GM19397 (cell line): ENCODE results near the gene GIMAP7.
"Not testable (repeated sequence)": the region's sequence is repeated elsewhere in the genome, so short reads cannot be mapped to it uniquely, and the experiment has no call there.

Source experiments
- ATAC-seq: cut with Tn5 transposase; IDR thresholded peaks from one replicate; pipeline ENCODE4 v1.9.1; 2021; ENCODE audit warnings: mild to moderate bottlenecking, moderate library complexity; ENCODE audit not compliant: unreplicated experiment

The GIMAP7 gene

DNA sequence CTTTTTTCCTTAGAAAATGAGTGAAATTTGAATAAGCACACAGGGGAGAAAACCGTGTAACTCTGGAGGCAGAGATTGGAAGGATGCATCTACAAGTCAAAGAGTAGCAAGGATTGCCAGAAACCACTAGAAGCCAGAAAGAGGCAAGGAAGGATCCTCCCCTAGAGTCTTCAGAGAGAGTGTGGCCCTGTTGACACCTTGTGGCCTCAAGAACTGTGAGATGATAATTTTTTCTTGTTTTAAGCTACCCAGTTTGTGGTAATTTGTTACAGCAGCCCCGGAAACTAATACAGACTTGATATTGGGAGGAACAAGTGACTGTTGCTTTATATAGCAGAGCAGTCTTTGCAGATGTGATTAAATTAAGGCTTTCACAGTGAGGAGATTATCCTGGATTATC lies 3.6 kb upstream of the GIMAP7 start:
- no peak for ATAC-seq

DNA sequence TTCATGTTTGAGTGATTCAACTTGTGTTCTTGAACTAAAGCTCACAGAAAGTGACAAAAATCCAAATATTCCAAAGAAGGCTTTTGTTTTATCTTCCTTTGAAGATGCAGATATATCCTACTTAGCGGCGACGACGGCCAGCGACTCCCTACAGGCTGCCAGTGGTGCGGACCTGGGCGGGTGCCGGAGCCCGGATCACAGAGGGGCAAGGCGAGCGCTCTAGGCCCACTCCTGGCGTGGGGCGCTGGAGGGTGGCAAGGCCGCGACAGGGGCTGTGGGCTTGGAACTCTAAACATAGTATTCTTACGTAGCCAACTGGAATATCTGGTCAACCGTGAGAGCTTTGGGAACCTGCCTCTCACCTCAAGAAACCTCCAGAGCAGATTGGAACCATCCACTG lies 914 bp upstream of the GIMAP7 start:
- ATAC-seq = no peak

DNA sequence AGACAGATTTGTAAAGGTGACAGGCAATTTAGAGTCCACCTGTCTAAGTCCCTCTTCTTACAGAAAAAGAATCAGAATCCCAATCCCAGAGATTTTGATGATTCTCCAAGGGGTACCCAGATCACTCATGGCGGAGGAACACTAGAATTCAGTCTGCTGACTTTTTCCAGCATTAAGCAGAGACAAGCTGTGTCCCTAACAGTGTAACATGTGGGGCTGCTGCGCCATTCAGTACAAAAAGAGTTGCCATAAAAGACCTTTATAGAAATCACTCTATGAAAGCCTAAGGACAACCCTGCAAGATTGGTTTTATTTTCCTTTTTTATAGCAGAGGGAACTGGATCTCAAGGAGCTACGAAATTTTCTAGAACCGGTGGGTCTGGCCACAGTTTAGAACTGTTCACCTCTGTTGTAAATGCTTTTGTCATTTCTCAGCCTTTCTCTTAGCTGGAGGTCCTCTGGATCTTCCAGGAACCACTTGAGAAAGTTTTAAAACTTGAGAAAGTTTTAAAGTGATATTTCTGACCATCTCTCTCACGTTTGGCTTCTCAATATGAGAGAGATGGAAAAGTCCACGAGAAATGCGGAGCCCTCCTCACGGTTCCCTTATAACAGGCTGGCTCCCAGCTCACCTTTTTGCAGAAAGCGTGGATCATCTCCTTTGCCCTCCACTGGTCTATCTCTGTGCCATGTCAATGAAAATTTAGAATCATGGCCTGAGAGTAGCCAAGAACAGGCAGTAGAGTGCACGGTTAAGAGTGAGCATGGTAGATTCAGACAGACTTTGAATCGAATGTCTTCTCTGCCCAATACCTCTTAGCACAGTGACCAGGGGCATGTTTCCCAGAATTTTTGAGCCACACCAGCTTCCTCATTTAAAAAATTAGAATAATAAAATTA lies 826 bp downstream of the GIMAP7 start:
- no peak for ATAC-seq

DNA sequence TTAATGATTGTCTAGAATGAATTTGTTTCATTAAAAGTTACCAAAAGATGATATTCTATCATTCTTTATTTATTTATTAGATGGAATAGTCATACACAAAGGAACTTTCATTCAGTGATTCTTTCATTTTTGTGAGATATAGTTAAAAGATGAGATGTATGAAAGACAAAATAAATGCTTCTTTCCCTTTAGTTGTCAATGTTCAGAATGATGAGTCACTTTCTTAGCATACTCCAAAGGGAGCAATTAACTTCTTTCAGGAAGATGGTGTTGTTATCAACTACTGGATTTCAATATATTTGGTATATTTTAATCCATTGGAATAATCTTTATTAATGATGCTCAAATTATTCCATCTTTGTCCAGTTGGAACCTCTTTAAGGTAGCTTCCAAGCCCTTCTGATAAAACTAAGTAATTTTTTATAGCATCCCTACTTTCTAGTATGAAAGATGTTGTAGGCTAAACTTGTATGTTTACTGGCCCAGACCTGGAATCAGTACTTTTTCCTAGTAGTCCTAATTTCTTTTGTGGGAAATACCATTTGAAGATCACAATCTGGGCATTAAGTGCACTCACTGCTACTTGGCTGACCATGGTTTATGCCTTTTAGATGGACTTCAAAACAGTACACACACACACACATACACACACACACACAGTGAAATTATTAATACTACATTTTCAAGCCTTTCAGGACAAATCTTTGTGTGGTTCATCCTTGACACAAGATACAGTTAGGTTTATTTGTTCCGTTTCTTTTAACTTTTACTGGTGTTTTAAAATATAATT lies 2.5 kb downstream of the GIMAP7 start:
- no peak for ATAC-seq

DNA sequence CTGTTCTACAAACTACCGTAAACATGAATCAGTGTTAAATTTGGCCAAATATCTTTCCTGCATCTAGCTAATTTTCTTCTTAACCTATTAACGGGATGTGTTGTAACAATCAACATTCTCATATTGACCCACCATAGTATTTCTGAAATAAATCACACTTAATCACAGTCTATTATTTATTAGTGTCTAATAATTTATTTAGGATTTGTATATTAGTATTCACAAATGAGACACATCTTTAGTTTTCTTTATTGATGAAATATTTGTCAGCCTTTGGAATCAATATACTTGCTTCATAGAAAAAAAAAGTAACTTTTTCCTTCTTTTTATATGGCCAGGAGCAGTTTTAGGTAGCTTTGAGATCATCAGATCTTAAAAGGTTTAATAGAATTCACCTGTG lies 4.6 kb downstream of the GIMAP7 start:
- ATAC-seq = no peak

DNA sequence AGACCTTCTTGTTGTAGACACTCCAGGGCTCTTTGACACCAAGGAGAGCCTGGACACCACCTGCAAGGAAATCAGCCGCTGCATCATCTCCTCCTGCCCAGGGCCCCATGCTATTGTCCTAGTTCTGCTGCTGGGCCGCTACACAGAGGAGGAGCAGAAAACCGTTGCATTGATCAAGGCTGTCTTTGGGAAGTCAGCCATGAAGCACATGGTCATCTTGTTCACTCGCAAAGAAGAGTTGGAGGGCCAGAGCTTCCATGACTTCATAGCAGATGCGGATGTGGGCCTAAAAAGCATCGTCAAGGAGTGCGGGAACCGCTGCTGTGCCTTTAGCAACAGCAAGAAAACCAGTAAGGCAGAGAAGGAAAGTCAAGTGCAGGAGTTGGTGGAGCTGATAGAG lies 5.5 kb downstream of the GIMAP7 start:
- no peak for ATAC-seq

DNA sequence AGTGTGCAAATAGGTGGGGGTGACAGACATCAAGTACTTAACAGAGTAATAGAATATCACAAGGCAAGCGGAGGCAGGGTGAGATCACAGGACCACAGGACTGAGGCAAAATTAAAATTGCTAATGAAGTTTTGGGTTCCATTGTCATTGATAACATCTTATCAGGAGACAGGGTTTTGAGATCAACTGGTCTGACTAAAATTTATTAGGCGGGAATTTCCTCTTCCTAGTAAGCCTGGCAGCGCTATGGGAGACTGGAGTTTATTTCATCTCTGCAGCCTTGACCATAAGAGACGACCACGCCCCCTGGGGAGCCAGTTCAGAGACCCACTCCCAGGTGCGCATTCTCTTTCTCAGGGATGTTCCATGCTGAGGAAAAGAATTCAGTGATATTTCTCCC lies 8.3 kb downstream of the GIMAP7 start:
- ATAC-seq = not testable (repeated sequence)

DNA sequence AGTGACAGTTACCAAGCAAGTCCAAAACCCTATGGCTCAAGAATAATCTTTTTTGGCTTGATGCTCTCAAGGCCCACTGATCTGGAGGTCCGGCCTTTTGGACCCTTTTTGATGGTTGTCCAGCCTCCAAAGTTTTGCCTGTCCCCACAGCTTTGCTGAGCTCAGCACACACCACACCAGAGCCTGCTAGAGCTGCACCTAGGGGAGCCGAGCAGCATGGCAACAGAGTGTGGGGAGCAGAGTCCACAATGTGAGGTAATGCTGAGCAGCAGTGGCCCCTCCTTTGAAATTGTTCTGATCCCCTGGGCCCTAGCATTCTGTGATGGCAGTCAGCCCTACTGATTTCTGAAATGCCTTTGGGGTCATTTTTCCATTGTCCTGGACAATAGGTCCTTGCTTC lies 9.3 kb downstream of the GIMAP7 start:
- no peak for ATAC-seq

DNA sequence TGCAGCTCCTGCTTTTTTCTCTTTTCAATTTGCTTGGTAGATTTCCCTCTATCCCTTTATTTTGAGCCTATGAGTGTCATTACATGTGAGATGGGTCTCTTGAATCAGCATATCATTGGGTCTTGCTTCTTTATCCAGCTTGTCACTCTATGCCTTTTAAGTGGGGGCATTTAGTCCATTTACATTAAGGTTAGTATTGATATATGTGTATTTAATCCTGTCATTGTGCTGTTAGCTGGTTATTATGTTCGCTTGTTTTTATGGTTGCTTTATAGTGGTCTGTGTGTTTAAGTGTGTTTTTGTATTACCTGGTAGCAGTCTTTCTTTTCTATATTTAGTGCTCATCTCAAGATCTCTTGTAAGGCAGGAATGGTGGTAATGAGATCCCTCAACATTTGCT lies 17.0 kb downstream of the GIMAP7 start:
- no peak for ATAC-seq

DNA sequence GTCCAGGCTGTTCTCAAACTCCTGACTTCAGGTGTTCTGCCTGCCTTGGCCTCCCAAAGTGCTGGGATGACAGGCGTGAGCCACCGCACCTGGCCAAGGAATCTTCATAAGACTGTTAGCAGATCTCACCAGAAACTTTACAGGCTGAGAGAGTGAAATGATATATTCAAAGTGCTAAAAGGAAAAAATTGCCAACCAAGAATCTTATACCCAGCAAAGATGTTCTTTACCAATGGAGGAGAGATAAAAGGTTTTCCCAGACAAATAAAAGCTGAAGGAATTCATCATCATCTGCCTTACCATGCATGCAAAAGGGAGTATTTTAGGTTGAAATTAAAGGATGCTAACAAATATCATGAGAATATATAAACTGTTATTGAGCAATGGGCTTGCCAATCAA lies 23.6 kb downstream of the GIMAP7 start:
- no peak for ATAC-seq

DNA sequence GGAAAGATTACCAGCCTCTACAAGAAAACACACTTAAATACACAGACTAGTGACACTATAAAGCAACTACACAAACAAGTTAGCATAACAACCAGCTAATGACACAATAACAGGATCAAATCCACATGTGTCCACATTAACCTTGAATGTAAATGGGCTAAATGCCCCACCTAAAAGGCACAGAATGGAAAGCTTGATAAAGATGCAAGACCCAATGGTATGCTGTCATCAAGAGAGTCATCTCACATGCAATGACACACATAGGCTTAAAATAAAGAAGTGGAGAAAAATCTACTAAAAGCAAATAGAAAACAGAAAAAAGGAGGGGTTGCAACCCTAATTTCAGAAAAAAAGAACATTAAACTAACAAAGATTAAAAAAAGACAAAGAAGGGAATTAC lies 38.5 kb downstream of the GIMAP7 start:
- ATAC-seq = no peak

DNA sequence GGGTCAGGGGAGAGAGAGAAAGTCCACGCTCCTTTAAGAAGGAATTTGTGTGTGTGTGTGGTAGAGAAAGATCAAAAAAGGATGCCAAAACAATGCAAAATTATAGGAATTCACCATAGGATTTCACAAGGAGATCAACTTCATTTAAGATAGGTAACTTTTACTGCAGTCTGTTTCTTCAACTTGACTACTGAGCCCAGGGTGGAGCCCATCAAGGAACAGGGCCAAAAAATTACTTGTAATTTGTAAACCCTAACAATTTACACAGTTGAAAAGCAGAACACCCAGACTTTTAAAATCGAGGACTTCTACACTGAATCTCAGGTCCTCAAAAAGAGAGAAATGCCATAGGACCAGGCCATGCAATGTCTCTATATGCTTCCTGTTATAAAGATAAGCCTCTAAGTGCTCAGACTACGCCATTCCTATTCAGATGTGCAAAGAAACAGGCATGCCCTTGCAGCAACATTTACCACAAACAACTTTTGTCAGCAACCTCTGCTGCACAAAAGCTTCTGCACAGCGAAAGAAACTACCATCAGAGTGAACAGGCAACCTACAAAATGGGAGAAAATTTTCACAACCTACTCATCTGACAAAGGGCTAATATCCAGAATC lies 42.0 kb downstream of the GIMAP7 start:
- no peak for ATAC-seq

DNA sequence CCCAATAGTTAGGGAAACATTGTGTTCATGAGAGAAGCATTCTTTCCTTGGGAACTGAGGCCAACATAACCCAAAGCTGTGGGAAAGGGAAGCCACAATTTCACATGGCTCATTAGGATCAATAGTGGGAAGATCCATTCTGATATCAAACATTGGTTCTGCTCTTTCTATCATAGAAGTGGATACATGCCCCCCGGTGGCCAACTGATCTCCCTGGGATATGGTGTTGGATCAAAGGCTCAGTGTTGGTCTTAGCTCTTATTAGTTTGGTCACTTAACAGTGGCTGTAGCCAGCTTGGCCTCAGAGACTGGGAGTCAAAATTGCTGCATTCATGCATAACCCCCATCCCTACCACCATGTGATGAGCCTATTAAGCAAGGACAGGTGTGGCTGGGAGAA lies 45.8 kb downstream of the GIMAP7 start:
- ATAC-seq = no peak

DNA sequence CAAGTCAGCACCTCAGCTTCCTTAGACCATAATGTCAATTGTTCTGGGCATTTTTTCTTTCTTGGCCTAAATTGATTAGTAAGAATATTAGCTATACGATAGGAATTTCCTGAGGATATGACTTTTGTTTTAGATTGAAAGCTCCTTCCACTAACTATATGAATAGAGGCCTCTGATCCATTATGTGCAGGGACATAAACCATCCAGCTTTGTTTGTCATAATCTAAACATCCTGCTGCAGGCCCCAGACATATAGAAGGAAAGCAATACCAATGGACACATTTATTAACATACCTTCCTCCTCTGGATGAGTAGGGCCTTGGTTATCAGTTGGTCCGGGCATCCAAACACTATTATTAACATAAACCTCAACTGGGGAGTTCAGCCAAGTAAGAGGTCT lies 48.2 kb downstream of the GIMAP7 start:
- no peak for ATAC-seq

DNA sequence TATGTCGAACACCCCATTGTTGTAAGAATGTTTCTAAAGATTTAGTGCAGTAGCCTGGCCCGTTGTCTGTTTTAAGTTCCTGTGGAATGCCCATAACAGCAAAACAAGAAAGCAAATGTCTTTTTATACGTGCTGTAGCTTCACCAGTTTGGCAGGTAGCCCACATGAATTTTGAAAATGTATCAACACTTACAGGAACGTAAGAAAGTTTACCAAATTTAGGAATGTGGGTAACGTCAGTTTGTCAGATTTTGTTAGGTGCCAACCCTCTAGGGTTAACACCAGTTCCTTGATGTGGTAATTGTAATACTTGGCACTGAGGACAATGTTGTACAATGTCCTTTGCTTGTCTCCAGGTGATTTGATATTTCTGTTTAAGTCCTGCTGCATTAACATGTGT lies 49.3 kb downstream of the GIMAP7 start:
- no peak for ATAC-seq

DNA sequence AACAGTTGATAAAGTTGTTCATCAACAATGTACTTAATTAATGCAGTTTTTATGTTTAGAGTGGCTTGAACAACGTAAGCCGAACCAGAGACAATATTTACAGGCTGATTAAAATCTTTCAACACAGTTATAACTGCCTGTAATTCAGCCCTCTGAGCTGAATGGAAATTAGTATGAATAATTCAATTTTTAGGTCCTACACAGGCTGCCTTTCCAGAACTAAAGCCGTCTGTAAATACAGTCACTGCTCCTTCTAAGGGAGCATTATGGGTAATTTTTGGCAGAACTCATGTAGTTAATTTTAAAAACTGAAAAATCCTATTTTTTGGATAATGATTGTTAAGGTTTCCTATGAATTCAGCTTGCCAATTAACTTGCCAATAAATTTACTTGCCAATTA lies 49.9 kb downstream of the GIMAP7 start:
- ATAC-seq = no peak

DNA sequence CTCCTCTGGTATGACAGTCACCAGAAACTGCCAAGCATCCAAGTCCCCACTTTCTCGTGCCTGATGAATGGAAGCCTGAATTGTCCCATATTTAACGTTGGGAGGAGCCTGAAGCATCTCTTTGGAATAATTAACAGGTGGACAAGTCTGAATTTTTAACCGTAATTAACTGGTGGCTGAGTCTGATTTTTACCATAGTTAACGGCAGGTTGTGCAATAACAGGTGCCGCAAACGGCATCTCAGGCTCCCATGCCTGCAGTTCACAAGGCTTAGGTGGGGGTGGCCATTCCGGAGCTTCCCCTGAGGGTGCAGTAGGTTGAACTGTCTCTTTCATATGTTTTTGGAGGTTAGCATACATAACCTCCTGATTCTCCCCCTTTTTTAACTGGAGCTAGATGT lies 50.6 kb downstream of the GIMAP7 start:
- ATAC-seq = no peak

DNA sequence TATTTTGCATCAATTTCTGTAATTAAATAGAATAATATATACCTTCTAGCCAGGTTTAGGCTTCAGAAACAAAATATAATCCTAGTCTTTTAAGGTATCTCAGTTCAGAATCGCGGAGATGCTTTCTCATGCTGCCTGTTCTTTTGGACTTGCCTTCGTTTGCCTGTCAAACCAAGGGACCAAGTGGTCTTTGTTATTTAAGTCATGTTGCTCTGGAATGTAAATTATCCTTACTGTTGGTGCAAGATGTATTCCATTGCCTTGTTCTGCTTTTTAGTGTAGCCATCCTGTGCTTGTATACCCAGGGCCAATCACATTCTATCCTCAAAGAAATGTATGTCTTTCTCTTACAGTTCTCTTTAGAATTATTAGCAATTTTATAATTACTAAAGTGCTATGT lies 51.5 kb downstream of the GIMAP7 start:
- no peak for ATAC-seq

DNA sequence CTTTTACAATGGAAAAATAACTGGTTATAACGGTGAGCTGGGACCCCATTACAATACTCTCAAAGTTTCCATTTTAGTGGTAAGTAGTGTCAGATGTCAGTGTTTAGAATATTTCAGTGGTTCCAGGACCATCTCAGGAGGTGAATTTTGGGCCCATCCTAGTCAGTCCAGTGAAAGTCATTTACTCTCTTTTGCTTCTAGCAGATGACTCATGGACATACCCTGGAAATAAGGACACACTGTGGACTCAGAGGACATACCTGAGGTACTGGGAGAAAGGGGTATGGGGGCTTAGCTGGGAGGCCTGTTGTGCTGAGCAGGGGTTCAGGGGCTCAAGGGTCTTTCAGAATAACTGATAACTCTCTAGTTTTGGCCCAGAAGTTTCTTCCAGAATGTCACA lies 51.9 kb downstream of the GIMAP7 start:
- no peak for ATAC-seq

DNA sequence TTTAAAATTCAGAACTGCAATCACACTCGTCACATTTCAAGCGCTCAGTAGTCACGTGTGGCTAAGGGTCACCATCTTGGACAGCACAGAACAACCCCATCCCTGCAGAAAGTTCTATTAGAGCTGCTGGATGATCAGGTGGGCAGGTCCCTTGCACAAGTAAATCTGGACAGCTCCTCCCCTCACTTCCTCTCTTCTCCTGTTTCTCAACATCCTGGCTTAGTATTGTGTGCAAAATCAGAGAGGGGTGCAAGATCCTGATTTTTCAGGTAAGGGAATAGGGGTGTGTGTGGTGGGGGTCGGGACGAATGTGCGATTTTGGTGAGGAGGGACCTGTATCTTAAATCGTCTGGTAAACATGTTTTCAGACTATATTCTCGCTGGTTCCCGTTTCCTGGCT lies 52.5 kb downstream of the GIMAP7 start, which contains the start of gene GIMAP4:
Gene GIMAP4 (plus strand): TSS at position 222 of the 400 bp plus-strand sequence. CDS start 2,512 bp downstream, outside the sequence.
- no peak for ATAC-seq

DNA sequence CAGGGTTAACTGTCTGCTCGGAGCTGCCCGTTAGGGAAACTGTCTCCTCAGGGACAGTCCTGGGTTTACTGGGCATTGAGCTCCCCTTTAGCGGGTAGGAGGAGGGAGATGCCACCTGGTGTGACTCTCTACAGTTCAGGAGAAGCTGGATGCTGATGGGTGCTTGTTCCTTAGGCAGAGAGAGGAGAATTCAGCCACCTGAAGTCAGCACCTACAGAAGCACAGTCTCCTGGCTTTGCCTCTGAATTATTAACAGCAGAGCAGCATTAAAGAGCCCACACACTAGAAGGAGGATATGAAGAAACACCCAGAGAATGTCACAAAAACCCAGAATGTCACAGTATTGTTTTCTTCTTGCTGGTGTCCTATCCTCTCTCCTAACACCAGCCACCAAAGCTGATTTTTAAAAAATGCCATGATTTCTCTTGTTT lies 53.2 kb downstream of the GIMAP7 start:
- ATAC-seq = no peak

DNA sequence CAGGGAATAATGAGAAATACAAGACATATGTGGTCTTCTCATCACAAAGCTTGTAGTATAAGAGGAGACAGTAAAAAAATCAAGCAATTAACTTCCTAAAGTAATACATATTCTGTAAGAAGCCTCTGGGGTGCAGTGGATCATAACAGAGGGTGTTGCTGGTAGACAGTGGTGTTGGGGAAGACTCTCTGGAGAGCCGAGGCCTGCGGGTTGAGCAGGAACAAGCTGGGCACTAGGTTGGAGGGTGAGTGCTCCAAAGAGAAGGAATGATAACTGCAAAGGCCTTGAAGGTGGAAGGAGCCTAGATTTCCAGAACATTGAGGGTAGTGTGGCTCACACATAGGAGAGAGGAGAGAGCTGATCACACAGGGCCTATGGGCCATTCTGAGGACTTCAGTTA lies 54.0 kb downstream of the GIMAP7 start:
- ATAC-seq = no peak
